HG03064 (cell line): ENCODE measurements around the gene CHST3.
"Not testable (repeated sequence)": the region's sequence is repeated elsewhere in the genome, so short reads cannot be mapped to it uniquely, and the experiment has no call there.

Source experiments
- ATAC-seq: cut with Tn5 transposase; IDR thresholded peaks from one replicate; pipeline ENCODE4 v1.9.1; 2021; ENCODE audit warnings: low read depth; ENCODE audit not compliant: unreplicated experiment

Gene CHST3

DNA sequence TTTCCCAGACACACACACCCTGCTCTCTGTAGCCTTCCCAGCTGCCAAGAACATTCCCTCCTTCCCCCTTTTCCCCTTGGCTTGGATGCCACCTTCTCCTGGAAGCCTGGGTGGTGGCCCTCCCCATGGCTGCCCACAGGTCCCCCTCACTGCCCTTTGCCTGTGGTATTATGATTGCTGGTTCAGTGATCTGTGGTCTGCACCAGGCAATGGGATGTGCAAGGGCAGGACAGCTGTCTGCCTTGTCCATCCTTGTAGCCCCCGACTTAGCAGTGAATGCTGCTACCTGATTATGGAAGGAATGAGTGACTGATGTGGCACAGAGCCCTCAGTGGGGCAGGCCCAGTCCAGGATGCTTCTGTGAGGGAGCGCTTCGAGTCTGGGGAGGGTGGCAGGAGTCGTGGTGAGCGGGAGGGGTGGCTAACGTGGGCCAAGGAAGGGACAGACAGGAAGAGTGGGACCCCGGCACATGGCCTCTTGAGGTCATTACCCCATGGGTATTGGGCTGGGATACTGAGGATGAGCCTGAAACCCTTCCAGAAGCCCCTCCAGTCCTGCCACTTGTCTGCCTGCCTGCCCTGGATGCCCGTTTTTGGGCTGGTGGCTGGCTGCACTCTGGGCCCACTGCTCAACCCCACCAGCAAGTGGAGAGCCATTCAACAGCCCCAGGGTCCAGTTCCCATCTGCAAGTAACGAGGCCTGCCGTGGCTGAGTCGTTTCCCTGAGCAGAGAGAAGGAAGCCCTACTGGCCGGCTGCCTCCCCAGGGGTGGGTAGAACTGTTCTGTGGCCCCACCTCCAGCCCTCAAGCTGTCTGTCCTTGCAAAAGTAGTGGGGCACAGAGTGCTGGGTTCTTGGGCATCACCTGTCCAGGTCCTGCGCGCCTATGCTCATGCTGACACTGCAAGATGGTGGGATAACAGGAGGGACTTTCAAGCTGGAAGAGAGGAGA, 8.8 kb downstream of the CHST3 start:
- no peak for ATAC-seq

DNA sequence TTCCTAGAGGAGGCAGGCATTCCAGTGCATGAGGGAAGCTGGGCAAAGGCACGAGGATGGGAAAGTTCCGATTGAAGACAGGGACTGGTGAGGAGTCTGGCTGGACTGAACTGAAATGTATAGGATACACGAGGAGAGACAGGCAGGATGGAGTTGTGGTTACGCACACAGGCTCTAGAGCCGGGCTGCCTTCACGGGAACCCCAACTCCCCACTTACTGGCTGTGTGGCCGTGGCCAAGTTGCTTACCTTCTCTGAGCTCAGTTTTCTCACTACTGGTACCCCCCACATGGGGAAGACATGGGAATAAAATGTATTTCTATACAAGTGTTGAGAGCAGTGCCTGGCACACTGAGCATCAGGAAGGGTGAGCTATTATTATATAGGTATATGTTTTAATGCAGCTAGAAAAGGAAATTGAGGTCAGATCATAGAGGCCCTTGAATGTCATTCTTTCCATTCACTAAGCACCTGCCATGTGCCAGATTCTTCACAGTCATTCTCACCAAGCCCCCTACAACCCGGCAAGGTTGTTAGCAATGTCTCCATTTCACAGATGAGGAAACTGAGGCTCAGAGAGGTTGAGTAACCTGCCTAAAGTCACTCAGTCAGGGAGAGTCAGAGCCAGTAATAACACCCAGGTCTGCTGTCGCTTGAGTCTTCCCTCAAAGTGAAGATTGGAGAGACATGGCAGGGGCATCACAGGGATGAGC, 9.7 kb downstream of the CHST3 start:
- ATAC-seq: no peak

DNA sequence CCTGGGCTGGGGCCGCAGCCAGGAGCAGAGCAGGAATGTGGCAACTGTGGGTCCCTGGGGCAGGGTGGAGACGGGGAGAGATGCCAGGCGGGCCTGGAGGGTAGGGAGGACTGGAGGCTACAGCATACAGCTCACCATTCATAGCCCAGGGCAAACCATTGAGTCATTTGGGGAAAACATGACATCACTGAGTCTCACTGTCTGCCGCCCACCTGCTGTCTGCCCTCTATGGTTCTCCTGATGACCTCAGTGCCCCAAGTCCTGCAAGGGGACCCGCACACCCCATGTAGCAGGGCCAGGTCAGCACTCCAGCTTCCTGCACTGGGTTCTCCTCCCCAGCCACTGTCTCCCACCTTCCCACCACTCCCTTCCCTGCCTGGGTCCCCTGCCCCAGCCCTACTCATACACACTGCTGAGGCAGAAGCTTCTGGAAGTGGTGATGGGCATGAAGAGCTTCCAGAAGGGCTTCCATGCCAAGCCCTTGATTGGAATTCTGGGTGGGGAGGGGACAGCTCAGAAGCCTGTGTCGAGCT, 10.4 kb downstream of the CHST3 start:
- ATAC-seq: no peak

DNA sequence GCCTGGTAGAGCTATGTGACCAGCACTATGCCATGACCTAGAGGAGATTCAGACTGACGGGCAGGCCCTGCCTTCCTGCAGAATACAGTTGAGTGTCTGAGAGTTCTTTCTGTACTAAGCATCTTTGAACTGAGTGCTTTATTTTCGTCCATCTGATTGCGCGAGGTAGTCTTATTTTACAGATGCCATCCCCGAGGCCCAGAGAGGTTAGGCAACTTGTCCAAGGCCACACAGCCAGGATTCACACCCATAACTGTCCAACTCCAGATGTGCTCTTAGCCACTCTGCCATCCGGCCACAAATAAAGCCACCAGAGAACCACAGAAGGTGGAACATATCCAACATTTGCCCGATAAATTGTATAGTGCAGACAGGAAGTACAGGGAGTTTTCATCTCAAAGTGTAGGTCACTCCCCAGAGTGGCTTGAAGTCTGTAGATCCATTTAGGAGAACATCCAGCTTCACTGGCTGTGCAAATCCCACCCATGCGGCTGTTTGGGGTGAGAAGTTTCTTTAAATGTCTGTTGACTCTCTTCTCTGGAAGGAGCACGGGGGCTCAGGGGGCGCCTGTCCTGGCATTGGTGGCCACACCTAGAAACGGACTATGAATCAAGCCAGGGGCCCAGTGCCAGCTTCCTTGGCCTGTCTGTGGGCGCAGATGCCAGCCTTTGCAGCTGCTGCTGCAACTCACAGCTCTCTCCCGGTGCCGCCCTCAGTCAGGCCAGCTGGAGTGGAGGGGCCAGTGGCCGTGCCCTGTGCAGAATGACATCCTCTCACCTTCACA, 11.1 kb downstream of the CHST3 start:
- ATAC-seq: no peak

DNA sequence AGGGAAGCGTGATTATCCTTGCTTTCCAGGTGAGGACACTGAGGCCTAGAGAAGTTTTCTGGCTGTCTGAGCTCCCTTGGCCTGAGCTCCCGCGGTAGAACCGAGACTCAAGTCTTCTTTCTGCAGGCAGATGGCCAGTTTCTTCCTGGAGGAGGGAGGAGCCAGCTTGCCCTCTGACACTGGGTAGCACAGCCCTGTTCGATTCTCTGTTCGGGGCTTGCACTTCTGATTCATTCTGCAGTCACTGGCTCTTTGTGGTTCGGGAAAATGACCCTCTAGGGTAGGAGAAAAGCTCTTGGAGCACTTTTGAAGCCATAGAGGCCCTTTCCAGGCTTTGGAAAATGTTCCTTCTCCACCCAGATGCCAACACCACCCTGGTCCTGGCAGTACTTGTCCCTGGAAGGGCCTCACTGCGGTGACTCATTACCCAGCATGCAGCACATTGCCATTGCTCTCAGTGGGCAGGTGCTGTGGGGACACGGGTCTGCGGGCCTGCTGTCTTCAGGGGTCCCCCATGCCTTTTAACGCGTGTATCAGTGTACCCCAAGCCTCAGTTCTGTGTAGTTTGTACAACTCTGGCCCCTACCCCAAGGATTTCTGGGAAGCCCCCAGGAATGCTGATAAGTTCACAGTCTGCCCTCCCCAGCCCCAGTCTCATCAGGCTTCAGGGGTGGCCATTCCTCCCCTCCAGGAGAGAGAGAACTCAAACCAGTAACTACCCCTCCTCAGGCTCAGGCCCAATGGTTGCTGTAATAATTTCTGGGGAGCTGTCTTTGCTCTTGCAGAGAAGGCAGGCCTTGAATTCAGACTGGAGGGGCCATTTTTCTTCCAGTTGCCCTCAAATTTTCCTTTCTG, 11.9 kb downstream of the CHST3 start:
- no peak for ATAC-seq

DNA sequence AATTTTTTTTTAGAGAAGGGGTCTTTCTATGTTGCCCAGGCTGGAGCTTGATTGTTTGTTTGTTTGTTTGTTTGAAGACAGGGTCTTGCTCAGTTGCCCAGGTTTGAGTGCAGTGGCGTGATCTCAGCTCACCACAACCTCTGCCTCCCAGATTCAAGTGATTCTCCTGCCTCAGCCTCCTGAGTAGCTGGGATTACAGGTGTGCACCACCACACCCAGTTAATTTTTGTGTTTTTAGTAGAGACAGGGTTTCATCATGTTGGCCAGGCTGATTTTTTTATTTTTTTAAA, 13.4 kb downstream of the CHST3 start:
- not testable (repeated sequence) for ATAC-seq

DNA sequence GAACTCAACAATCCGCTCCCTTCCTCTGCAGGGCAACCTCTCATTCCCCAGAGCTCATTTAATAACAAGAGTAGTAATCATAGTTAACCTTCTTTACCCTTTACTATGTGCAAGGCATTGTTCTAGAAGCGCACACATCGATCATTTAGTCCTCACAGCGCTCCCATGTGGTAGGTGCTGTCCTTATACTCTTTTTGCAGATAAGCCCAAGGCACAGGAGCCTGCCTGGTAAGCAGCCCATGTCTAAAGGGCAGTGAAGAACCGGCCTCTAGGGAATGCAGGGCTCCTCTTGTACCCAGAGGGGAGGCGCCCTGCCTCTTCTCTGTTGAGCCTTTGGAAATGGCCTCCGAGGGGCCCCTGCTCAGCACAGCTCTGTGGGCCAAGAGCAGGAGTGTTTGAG, 14.3 kb downstream of the CHST3 start:
- no peak for ATAC-seq

DNA sequence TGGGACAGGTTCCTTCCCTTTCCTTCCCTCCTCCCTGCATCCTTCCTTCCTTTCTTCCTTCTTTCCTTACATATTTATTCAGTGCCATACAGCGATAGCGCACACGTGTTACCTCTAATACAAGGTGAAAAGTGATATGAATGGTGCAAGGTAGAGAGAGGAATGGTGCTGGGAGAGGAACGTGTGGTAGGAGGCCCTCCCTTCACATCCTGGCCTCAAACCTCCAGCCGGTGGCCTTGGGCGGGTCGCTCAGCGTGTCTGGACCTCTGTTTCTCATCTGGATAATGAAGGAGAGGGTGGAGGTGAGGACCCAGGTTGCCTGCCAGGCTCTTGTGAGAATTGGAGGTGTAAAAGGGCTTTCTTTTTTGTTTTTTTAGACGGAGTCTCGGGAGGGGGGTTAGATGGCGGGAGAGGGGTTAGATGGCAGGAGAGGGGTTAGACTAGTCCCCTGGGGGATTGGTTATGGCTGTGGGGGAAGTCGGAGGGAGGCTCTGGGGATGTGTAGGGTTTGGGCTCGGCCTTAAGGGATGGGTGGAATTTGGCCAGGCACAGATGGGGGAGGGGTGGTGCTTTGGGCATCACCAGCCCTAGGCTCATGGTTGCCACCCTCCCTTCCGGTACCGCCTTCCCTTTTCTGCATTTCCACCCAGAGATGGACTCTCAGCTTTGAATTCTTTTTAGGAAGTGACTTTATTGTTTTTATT, 14.9 kb downstream of the CHST3 start:
- ATAC-seq: no peak

DNA sequence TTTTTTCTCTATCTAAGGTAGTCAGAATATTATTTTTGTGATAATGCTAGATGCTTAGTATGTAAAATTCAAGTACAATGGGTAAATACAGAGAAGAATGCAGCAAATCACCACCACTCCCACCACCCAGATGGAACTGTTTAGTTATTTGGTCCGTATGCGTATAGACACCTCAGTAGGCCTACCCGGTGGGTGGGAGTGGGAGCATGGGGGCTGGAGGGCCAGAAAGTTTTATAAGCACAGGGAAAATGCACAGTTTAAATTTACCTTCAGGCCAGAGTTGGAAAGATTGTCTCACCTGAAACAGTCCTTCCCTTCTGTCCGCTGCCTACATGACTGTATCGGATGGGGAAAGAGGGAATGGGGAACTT, 15.5 kb downstream of the CHST3 start:
- no peak for ATAC-seq

DNA sequence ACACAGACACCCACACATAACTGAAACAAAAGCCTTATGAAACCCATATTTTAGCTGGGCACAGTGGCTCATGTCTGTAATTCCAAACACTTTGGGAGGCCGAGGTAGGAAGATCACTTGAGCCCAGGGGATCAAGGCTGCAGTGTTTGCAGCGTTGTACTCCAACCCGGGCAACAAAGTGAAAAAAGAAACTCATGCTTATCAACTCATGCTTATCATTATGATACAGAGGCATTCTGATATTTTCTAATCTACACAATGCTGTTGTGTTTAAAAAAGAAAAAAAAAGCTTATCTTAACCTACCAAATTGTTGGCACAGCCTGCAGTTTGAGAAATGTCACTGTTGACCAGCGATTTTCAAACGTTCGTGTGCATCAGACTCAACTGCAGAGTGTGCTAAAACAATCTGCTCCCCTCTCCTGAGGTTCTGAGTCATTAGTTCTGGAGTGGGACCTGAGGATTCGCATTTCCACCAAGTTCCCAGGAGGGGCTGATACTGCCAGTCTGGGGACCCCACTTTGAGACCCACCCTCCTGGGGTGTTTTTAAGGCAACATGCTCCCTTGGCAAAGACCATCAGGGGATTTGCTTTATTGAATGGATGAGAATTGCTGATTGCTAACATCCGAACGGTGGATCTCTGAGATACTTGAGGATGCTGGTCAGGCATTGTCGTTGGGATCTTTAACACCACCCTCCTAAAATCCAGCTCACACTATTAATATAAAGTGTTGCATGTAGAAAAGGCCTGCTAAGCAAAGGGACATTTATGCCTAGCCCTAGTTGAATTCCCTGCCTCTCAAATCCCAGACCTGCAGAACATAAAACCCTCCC, 16.2 kb downstream of the CHST3 start:
- no peak for ATAC-seq

DNA sequence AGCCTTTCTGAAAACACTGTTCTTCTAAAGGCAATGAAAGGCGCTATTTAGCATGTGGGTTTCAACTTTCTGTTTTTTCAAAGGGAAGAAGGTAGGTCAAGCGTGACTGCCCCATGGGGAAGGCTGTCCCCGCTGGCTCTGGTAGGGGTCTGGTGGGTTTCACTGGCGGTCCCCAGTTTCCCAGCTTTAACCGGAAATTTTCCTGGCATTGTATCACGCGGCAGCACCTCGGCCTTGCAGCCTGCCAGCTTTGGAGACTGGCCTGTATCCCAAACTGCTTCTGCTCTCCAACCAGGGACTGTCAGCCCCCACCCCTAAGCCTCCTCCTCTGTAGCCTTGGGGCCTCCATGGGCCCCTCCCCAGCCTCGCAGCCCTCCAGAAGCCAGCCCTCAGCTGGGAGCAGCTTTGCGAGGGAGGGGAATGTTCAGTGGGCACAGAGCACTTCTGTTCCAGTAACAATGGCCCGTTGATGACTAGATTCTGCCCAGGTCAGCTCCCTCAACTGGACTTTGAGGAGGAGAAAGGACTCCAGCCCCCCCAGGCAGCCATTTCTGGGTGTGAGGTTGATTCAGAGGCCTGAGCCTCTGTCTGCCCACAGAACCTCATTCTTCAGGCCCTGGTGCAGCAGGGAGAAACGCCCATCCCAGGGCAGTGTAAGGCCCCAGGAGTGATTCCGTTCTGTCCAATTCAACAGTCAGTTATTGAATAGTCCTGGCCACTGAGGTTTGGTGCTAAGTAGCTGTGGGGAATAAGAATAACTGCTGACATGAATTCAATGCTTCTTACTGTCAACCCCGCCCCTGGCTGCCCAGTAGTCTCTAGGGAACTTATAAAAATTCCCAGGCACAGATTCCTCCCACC, 17.1 kb downstream of the CHST3 start:
- no peak for ATAC-seq

DNA sequence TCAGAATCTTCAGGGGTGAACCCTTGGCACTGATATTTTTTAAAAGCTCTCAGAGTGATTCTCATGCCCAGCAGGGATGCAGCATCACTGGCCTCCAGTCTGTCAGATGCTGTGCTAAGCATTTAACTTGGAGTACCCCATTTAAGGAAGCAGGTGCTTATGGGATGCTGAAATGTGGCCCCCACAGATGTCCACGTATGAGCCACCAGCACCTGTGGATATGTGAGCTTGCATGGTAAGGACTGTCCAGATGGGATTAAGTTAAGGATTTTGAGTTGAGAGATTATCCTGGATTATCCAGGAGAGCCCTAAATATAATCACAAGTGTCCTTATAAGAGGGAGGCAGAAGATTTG, 17.7 kb downstream of the CHST3 start:
- no peak for ATAC-seq

DNA sequence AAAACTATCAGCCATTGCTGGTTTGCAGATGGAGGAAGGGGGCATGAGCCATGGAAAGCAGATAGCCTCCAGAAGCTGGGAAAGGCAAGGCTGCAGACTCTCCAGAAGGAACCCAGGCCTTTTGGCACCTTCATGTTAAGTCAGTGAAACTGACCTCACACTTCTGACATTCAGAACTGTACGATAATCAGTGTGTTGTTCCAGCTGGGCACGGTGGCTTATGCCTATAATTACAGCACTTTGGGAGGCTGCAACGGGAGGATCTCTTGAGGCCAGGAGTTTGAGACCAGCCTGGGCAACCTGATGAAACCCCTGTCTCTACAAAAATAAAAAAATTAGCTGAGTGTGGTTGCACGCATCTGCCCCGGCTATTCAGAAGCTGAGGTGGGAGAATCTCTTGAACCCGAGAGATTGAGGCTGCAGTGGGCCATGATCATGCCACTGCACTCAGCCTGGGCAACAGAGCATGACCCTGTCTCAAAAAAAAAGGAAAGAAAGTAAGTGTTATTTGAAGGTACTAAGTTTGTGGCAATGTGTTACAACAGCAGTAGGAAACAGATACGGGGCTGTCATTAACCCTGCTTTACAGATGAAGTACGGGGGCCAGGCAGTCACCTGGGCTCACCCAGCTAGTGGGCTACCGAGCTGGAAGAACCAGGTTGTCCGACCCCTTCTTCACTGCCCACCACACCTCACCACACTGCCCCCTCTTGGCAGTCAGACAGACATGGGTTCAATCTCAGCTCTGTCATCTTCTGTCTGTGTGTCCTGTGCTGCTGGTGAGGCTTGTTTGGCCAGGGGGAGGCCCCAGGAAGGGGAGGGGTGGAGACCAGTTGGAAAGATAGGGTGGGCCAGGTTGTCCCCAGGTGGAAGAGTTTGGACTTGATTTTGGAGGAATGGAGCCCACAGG, 18.3 kb downstream of the CHST3 start:
- no peak for ATAC-seq

DNA sequence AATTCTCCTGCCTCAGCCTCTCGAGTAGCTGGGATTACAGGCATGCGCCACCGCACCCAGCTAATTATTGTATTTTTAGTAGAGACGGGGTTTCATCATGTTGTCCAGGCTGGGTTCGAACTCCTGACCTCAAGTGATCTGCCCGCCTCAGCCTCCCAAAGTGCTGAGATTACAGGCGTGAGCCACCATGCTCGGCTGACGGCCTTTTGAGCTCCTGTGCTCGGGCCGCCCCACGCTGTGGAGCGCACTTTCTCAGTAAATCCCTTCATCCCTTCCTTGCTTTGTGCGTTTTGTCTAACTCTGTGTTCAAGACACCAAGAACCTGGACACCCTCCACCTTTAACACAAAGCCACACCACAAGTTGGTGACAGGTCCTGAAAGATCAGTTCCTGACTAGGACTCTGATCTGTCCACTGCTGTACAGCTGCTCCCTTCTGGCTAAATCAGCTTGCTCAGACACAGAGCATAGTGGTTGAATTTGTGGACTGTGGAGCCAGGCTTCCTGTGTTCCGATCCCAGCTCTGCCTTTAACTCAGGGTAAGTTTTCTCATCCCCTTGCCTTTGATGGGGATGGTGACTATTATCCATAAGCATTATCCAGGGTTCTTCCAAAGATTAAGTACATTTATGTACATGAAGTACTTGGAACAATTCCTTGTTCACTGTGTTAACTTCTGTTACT, 20.1 kb downstream of the CHST3 start:
- ATAC-seq: no peak

DNA sequence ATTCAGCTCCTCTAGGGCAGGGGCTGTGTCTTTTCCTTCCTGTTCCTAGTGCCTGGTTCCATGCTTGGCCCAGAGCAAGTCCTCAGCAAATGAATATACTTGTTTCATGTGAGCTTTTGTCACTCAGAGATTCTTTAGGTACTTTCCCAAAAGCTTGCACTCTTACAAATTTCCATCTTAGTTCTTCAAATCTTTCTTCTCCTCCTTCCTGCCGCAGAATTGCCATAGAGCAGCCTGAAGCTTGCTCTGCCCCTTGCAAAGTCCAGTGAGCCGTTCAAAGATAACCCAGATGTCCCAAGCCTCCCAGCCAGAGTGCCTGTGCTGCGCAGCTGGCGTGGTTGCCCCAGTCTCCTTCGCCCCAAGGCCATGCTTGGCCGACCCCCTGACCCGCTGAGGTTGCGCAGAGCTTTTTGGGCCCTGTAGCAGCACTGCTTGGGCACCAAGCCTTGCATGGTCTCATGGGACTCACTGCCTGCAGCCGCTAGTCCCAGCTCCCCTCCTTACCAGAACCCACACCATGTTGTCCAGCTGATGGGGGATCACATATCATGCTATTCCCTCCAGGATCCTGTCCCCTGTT, 20.7 kb downstream of the CHST3 start:
- no peak for ATAC-seq
